GM19468 (cell line): Measurements from ENCODE around the gene IGSF21.
"Not testable (repeated sequence)": the region's sequence is repeated elsewhere in the genome, so short reads cannot be mapped to it uniquely, and the experiment has no call there.

Experiments
- ATAC-seq: cut with Tn5 transposase; IDR thresholded peaks from one replicate; pipeline ENCODE4 v1.9.1; 2021; ENCODE audit warnings: mild to moderate bottlenecking, moderate library complexity, moderate number of reproducible peaks; ENCODE audit not compliant: unreplicated experiment; ENCODE audit errors: extremely low read depth

IGSF21 gene

GRCh38 chr1:18411820-18412641 is 304.4 kb downstream of the IGSF21 start:
- ATAC-seq: no peak

GRCh38 chr1:18412882-18413353 is 305.3 kb downstream of the IGSF21 start:
- ATAC-seq: no peak

GRCh38 chr1:18413541-18414305 is 306.1 kb downstream of the IGSF21 start:
- ATAC-seq: no peak

DNA sequence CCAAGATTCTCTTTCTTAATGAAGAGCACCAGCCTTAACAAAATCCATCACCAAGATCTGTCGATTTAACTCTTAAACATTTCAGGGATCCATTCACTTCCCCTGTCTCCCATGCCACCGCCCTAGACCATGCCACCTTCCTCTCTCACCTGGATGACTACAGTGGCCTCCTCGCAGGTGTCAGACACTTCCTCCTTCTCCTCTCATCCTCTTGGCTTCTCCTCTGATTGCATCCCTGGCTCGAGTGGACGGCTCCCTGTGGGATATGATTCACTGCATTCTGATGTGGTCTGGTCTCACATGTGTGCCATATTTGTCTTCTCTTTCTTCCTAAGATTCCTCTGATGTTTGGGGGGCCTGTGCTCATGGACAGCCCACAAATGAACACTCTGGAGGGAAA is 306.7 kb downstream of the IGSF21 start:
- no peak for ATAC-seq

GRCh38 chr1:18414872-18415447 is 307.4 kb downstream of the IGSF21 start:
- no peak for ATAC-seq

- ATAC-seq: no peak
Observed at GRCh38 chr1:18415448-18416027, 307.9 kb downstream of the IGSF21 start.

DNA sequence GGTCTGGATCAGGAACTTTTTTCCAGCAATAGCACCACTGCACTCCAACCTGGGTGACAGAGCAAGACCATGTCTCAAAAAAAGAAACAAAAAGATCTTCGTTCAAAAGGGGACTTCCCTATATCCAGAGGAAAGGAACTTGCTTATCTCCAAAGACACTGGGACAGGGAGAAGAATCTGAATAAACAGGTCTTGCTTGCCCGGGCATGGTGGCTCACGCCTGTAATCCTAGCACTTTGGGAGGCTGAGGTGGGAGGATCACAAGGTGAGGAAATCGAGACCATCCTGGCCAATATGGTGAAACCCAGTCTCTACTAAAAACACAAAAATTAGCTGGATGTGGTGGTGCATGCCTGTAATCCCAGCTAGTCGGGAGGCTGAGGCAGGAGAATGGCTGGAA is 308.5 kb downstream of the IGSF21 start:
- ATAC-seq: not testable (repeated sequence)

DNA sequence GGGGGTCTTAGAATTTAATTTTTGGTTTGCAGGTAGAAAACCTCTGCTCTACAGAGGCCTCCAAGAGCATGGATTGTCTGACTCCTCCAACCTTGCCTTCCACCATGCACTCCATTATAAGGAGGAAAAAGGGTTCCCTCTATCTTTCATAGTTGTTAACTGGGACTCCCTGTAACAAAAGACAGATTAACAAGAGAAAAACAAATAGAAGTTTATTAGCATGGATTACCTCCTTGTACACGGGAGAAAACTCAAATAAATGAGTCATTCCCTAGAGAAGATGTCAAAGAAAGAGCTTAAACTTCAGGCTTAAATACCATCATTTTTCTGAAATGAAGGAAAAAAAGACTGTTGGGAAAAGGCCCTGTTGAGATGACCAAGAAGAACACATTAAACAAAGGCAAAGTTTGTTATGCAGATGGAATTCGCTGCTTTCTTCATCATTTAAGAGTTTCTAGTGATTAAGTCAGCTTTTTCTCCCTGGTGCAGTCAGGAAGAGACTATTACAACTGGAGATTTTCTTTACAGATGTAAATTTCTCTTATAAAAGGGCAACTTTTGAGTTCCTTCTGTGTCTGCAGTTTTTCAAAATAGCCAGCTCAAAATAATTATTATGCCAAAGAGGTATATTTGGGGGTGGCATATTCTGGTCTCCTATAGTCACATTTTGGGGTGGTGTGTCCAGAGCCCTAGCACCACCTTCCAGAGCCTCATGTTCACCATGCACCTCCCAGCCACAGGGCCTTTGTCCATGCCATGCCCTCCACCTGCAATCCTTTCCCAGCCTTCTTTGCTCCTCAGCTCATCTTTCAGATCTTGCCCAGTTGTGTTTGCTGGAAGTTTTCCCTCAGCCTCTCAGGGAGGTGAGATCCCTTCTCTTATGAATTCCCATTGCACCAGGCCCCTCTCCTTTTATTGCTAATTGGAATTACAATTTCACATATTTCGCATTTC is 310.0 kb downstream of the IGSF21 start:
- no peak for ATAC-seq

- ATAC-seq: no peak
Observed at GRCh38 chr1:18419113-18419844, 311.7 kb downstream of the IGSF21 start.

- ATAC-seq: no peak
Observed at GRCh38 chr1:18419845-18420184, 312.2 kb downstream of the IGSF21 start.

DNA sequence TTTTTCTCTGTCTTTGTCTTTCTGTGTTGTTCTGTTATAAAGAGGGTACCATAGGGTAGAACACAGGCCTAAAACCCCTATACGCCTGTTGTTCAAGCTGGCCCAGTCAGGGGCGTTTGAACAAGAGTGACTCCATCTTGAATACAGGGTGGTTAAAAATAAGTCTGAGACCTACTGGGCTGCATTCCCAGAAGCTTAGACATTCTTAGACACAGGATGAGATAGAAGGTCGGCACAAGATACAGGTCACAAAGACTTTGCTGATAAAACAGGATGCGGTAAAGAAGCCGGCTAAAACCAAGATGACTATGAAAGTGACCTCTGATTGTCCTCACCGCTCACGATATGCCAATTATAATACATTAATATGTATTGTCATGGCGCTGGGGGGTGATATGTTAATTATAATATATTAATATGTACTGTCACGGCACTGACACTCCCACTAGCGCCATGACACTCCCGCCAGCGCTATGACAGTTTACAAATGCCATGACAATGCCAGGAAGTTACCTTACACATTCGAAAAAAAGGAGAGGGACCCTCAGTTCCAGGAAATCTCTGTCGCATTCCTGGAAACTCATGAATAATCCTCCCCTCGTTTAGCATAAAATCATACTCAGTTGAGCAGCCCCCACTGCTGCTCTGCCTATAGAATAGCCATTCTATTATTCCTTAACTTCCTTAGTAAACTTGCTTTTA is 314.6 kb downstream of the IGSF21 start:
- ATAC-seq: no peak

DNA sequence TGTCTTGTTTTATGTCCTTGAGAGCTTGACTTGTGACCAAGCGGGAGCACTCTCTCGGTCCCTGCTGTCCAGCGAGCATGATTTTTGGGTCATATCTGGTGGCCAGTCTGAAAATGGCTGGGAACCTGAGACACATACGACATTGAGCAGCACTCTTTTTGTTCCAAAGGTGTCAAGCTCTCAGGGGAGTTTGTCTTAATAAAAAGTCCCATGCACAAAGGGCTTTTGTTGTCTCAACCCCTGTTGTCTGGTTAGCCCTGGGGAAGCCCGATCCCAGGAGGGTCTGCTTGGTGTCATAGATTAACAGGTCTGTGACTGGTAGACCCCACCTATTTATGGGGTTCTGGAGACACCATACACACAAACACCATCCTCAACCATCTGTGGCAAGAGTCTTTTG is 315.4 kb downstream of the IGSF21 start:
- no peak for ATAC-seq

- no peak for ATAC-seq
Observed at GRCh38 chr1:18426580-18426979, 319.0 kb downstream of the IGSF21 start.
